GM21825 (cell line): ENCODE data around the gene KRT6C.
"Not testable (repeated sequence)": the region's sequence is repeated elsewhere in the genome, so short reads cannot be mapped to it uniquely, and the experiment has no call there.

Experiments used
- ATAC-seq: cut with Tn5 transposase; IDR thresholded peaks from one replicate; pipeline ENCODE4 v1.9.1; 2021; ENCODE audit warnings: mild to moderate bottlenecking, moderate library complexity; ENCODE audit not compliant: unreplicated experiment

The KRT6C gene

GRCh38 chr12:52500574-52500973 is 27.0 kb upstream of the KRT6C start:
- ATAC-seq, result not testable (repeated sequence)

GRCh38 chr12:52499806-52500560 is 26.4 kb upstream of the KRT6C start:
- no peak for ATAC-seq

GRCh38 chr12:52498946-52499345 is 25.3 kb upstream of the KRT6C start:
- ATAC-seq, result no peak

- no peak for ATAC-seq
Measured at GRCh38 chr12:52497975-52498374, 24.4 kb upstream of the KRT6C start.

GRCh38 chr12:52496590-52497071 is 23.0 kb upstream of the KRT6C start:
- ATAC-seq, result no peak

GRCh38 chr12:52496054-52496453 is 22.4 kb upstream of the KRT6C start:
- ATAC-seq, result no peak

- ATAC-seq, result no peak
Measured at GRCh38 chr12:52495389-52495788, 21.8 kb upstream of the KRT6C start.

- ATAC-seq, result no peak
Measured at GRCh38 chr12:52494518-52494917, 20.9 kb upstream of the KRT6C start.

- no peak for ATAC-seq
Measured at GRCh38 chr12:52494100-52494499, 20.5 kb upstream of the KRT6C start.

GRCh38 chr12:52493172-52493571 is 19.6 kb upstream of the KRT6C start, which contains the start of gene KRT6A:
Gene KRT6A, minus strand, starts transcription at chr12:52493257. Its CDS starts 69 bp downstream, at chr12:52493188.
- no peak for ATAC-seq

- ATAC-seq, result not testable (repeated sequence)
Measured at GRCh38 chr12:52492405-52492804, 18.8 kb upstream of the KRT6C start.

GRCh38 chr12:52491495-52491894 is 17.9 kb upstream of the KRT6C start:
- not testable (repeated sequence) for ATAC-seq

GRCh38 chr12:52488736-52489135 is 15.1 kb upstream of the KRT6C start:
- no peak for ATAC-seq

GRCh38 chr12:52487744-52488443 is 14.3 kb upstream of the KRT6C start:
- ATAC-seq, result not testable (repeated sequence)

- ATAC-seq, result no peak
Measured at GRCh38 chr12:52487211-52487610, 13.6 kb upstream of the KRT6C start.

GRCh38 chr12:52486166-52487105 is 12.8 kb upstream of the KRT6C start:
- no peak for ATAC-seq

- no peak for ATAC-seq
Measured at GRCh38 chr12:52480073-52480472, 6.5 kb upstream of the KRT6C start.

GRCh38 chr12:52477651-52478050 is 4.0 kb upstream of the KRT6C start:
- no peak for ATAC-seq

GRCh38 chr12:52474212-52474611 is 607 bp upstream of the KRT6C start:
- no peak for ATAC-seq

GRCh38 chr12:52469853-52470252 is 3.8 kb downstream of the KRT6C start:
- ATAC-seq, result no peak

- no peak for ATAC-seq
Measured at GRCh38 chr12:52464897-52465296, 8.7 kb downstream of the KRT6C start.
